H9 (cell line): Measurements from ENCODE around the gene LPAR1. TPM values are rescaled to one million over a fixed set of nuclear protein-coding genes. Genes with fewer than 3 reads are reported as not detected.

ENCODE experiments used
- DNase-seq: peaks from one replicate; pipeline ENCODE4 v3.0.0-alpha.2; 2017
- H2AFZ ChIP-seq: one replicate; pipeline ENCODE4 v1.6.1; 2013; ENCODE audit warnings: mild to moderate bottlenecking, low read length, control low read depth, moderate library complexity
- H2AK5ac ChIP-seq: 2 replicates; pipeline ENCODE4 v1.6.1; 2013; ENCODE audit warnings: low read length, control low read depth, mixed read lengths; ENCODE audit not compliant: insufficient read length
- H2BK120ac ChIP-seq: one replicate; pipeline ENCODE4 v1.6.1; 2013; ENCODE audit warnings: low read depth, mild to moderate bottlenecking, low read length, control low read depth, inconsistent platforms; ENCODE audit not compliant: poor library complexity, severe bottlenecking
- H2BK12ac ChIP-seq: 2 replicates; pipeline ENCODE4 v1.6.1; 2013; ENCODE audit warnings: low read length, control low read depth, mixed read lengths, low read depth; ENCODE audit not compliant: insufficient read length
- H2BK15ac ChIP-seq: 2 replicates; pipeline ENCODE4 v1.6.1; 2013; ENCODE audit warnings: low read depth, low read length, control low read depth
- H2BK20ac ChIP-seq: one replicate; pipeline ENCODE4 v1.6.1; 2013; ENCODE audit warnings: low read depth, mild to moderate bottlenecking, low read length, control low read depth, inconsistent platforms; ENCODE audit not compliant: poor library complexity, severe bottlenecking
- H2BK5ac ChIP-seq: 2 replicates; pipeline ENCODE4 v1.6.1; 2013; ENCODE audit warnings: low read length, control low read depth, mixed read lengths; ENCODE audit not compliant: insufficient read length
- H3K14ac ChIP-seq: 2 replicates; pipeline ENCODE4 v1.6.1; 2013; ENCODE audit warnings: low read length, control low read depth; ENCODE audit not compliant: insufficient read depth
- H3K18ac ChIP-seq: 2 replicates; pipeline ENCODE4 v1.6.1; 2013; ENCODE audit warnings: low read depth, mild to moderate bottlenecking, mixed read lengths, low read length, control low read depth; ENCODE audit not compliant: insufficient read length
- H3K23ac ChIP-seq: 2 replicates; pipeline ENCODE4 v1.6.1; 2013; ENCODE audit warnings: low read length, control low read depth, mixed read lengths, low read depth; ENCODE audit not compliant: insufficient read length
- H3K23me2 ChIP-seq: 2 replicates; pipeline ENCODE4 v1.6.1; 2013; ENCODE audit warnings: low read depth, mild to moderate bottlenecking, mixed read lengths, low read length, control low read depth; ENCODE audit not compliant: insufficient read length, poor library complexity, severe bottlenecking
- H3K27ac ChIP-seq: 2 replicates; pipeline ENCODE4 v1.5.1; 2013; ENCODE audit warnings: low read length, control low read depth, mixed read lengths, low read depth; ENCODE audit not compliant: insufficient read length
- H3K27me3 ChIP-seq: 2 replicates; pipeline ENCODE4 v1.6.1; 2013; ENCODE audit warnings: low read length, control low read depth, inconsistent platforms; ENCODE audit not compliant: insufficient read depth
- H3K4ac ChIP-seq: 2 replicates; pipeline ENCODE4 v1.6.1; 2013; ENCODE audit warnings: low read depth, mild to moderate bottlenecking, control low read depth, inconsistent platforms, low read length, moderate library complexity
- H3K4me1 ChIP-seq: 2 replicates; pipeline ENCODE4 v1.6.1; 2013; ENCODE audit warnings: low read length, control low read depth, inconsistent platforms; ENCODE audit not compliant: insufficient read depth
- H3K4me2 ChIP-seq: 2 replicates; pipeline ENCODE4 v1.6.1; 2013; ENCODE audit warnings: low read length, control low read depth, mixed read lengths; ENCODE audit not compliant: insufficient read length, insufficient read depth
- H3K56ac ChIP-seq: 2 replicates; pipeline ENCODE4 v1.6.1; 2013; ENCODE audit warnings: low read depth, mild to moderate bottlenecking, mixed read lengths, low read length, control low read depth; ENCODE audit not compliant: insufficient read length
- H3K79me1 ChIP-seq: 2 replicates; pipeline ENCODE4 v1.6.1; 2013; ENCODE audit warnings: low read depth, mild to moderate bottlenecking, moderate library complexity, low read length, control low read depth, inconsistent platforms; ENCODE audit not compliant: insufficient read depth, poor library complexity, severe bottlenecking
- H3K79me2 ChIP-seq: 2 replicates; pipeline ENCODE4 v1.6.1; 2013; ENCODE audit warnings: low read length, control low read depth, inconsistent platforms; ENCODE audit not compliant: insufficient read depth
- H3K9ac ChIP-seq: 2 replicates; pipeline ENCODE4 v1.6.1; 2013; ENCODE audit warnings: low read length, control low read depth, mixed read lengths; ENCODE audit not compliant: insufficient read length; ENCODE audit errors: extremely low read depth
- H3K9me3 ChIP-seq: one replicate; pipeline ENCODE4 v1.6.1; 2013; ENCODE audit warnings: low read depth, low read length, inconsistent platforms; ENCODE audit not compliant: control insufficient read depth
- H3T11ph ChIP-seq: one replicate; pipeline ENCODE4 v1.6.1; 2013; ENCODE audit warnings: mild to moderate bottlenecking, low read length, control low read depth, inconsistent platforms
- H4K20me1 ChIP-seq: one replicate; pipeline ENCODE4 v1.6.1; 2013; ENCODE audit not compliant: control insufficient read depth, insufficient read length, insufficient read depth
- H4K5ac ChIP-seq: 2 replicates; pipeline ENCODE4 v1.6.1; 2013; ENCODE audit warnings: low read depth, mild to moderate bottlenecking, mixed read lengths, low read length, control low read depth; ENCODE audit not compliant: insufficient read length
- H4K8ac ChIP-seq: replicated peaks from 2 replicates; pipeline ENCODE4 v1.6.1; 2013; ENCODE audit warnings: low read length, control low read depth, mixed read lengths, low read depth; ENCODE audit not compliant: insufficient read length
- H4K91ac ChIP-seq: 2 replicates; pipeline ENCODE4 v1.6.1; 2013; ENCODE audit warnings: low read depth, mild to moderate bottlenecking, moderate library complexity, mixed read lengths, low read length, control low read depth; ENCODE audit not compliant: insufficient read length
- H3K27ac Mint-ChIP-seq, 3 experiments: 2 replicates in 2 of 3; 3 replicates in 1 of 3; pipeline ENCODE4 v1.8.0; 2020 to 2021; ENCODE audit warnings: mixed read lengths in 3 of 3, mild to moderate bottlenecking in 1 of 3, moderate library complexity in 1 of 3
- H3K27me3 Mint-ChIP-seq: 2 replicates; pipeline ENCODE4 v1.8.0; 2021; ENCODE audit warnings: low read depth, mild to moderate bottlenecking, moderate library complexity, mixed read lengths
- H3K36me3 Mint-ChIP-seq, 3 experiments: 2 replicates in 2 of 3; 3 replicates in 1 of 3; pipeline ENCODE4 v1.8.0; 2020 to 2021; ENCODE audit warnings: low read depth in 3 of 3, mixed read lengths in 3 of 3; ENCODE audit not compliant: insufficient read depth in 1 of 3
- H3K4me1 Mint-ChIP-seq, 2 experiments: 2 replicates each; pipeline ENCODE4 v1.8.0; 2020; ENCODE audit warnings: mixed read lengths in 2 of 2
- H3K4me3 Mint-ChIP-seq, 2 experiments: 2 replicates in 1 of 2; 3 replicates in 1 of 2; pipeline ENCODE4 v1.8.0; 2020 to 2021; ENCODE audit warnings: mild to moderate bottlenecking in 2 of 2, mixed read lengths in 2 of 2, moderate library complexity in 1 of 2
- H3K9me3 Mint-ChIP-seq, 2 experiments: 2 replicates in 1 of 2; 3 replicates in 1 of 2; pipeline ENCODE4 v1.8.0; 2020; ENCODE audit warnings: mild to moderate bottlenecking in 2 of 2, mixed read lengths in 2 of 2, moderate library complexity in 1 of 2
- CTCF ChIP-seq: fragments of 200-600 bp; sonication (generic); conservative IDR thresholded peaks from 3 replicates; pipeline ENCODE4 v1.8.0; 2021; ENCODE audit warnings: antibody characterized with exemption, mild to moderate bottlenecking
- WGBS: extraction: QIAGEN DNeasy Blood & Tissue Kit; methylation state at CpG from one replicate; pipeline ENCODE4 v1.1.7; 2013; ENCODE audit warnings: missing lambda C conversion rate, low lambda C conversion rate, mixed read lengths; ENCODE audit not compliant: insufficient read length; ENCODE audit errors: extremely low coverage; 5-methylcytosine and 5-hydroxymethylcytosine counted together
- total RNA-seq: library from RNA; stranded (reverse); gene quantifications from 2 replicates; pipeline ENCODE4 v1.2.1, GENCODE V29; 2021

Gene LPAR1
- total RNA-seq, 1 experiment from 2014 or later = 1.3 TPM

- Histone ChIP-seq H2BK5ac (no peak overlapping the region), H4K20me1 (no peaks in the 10 kb centered on the region), H3K9me3 (no peaks in the 10 kb centered on the region), H3K4me2 (no peak overlapping the region), H3K27me3 (no peaks in the 10 kb centered on the region), H2BK20ac (no peak overlapping the region), H3T11ph (no peak overlapping the region), H4K8ac (no peak overlapping the region), H3K4me1 (no peaks in the 10 kb centered on the region), H3K18ac (no peak overlapping the region), H3K9ac (no peak overlapping the region), H3K79me2 (no peaks in the 10 kb centered on the region), H2BK120ac (no peak overlapping the region), H2AFZ (no peak overlapping the region), H2BK15ac (no peak overlapping the region), H3K23me2 (no peaks in the 10 kb centered on the region), H3K56ac (no peak overlapping the region), H4K5ac (no peak overlapping the region), H3K79me1 (no peaks in the 10 kb centered on the region), H3K14ac (no peak overlapping the region), H3K27ac (no peak overlapping the region), H4K91ac (no peak overlapping the region), H3K4ac (no peak overlapping the region), H3K23ac (no peak overlapping the region), H2BK12ac (no peak overlapping the region), H2AK5ac (no peak overlapping the region)
- H3K4me3 Mint-ChIP-seq = no peak overlapping the region
- H3K36me3 Mint-ChIP-seq = no peaks in the 10 kb centered on the region; a peak in 1 of 7 replicates
- H3K9me3 Mint-ChIP-seq = peaks cover 0 to 2% of the 10 kb centered on the region in 2 experiments; a peak in 1 of 5 replicates
- no peak for TF ChIP-seq CTCF
- no peak for DNase-seq
- H3K4me1 Mint-ChIP-seq = no peaks in the 10 kb centered on the region
- no peaks in the 10 kb centered on the region for H3K27me3 Mint-ChIP-seq
- H3K27ac Mint-ChIP-seq = no peak overlapping the region
- no CpG with 5 or more reads among the region's 3 CpGs for WGBS
These were observed 190.6 kb downstream of the LPAR1 start for GRCh38 chr9:110847671-110848070.
